SK-N-SH (cell line): ENCODE results near the gene CTXND1. TPM values are rescaled to one million over a fixed set of nuclear protein-coding genes. Genes with fewer than 3 reads are reported as not detected.

Source experiments
- CTCF ChIA-PET: fragments of 300-600, 350-600 bp; formaldehyde crosslinking; extraction: SDS; loops from one replicate; lab custom pipeline; 2021; lab: Yijun Ruan, JAX
- POLR2A ChIA-PET: fragments of 350-600 bp; sonication (Branson Sonifier 250); formaldehyde crosslinking; extraction: SDS; loops from one replicate; lab custom pipeline; 2020; ENCODE audit warnings: antibody characterized with exemption, inconsistent platforms; lab: Yijun Ruan, JAX
- DNase-seq: peaks from one replicate; pipeline ENCODE4 v3.0.0; 2012
- H2AFZ ChIP-seq: fragments of 200-600 bp; sonication (generic); 2 replicates; pipeline ENCODE4 v1.8.1; 2016; ENCODE audit warnings: antibody characterized with exemption, mild to moderate bottlenecking, low read depth
- H3F3A ChIP-seq: fragments of 200-600 bp; sonication (generic); replicated peaks from 2 replicates; pipeline ENCODE3; 2016; ENCODE audit warnings: antibody characterized with exemption, mild to moderate bottlenecking; ENCODE audit not compliant: insufficient read depth
- H3K27ac ChIP-seq, 2 experiments: fragments of 200-500 bp in 1 of 2; fragments of 200-600 bp in 1 of 2; sonication (Bioruptor generic) in 1 of 2; sonication (generic), shearing (Covaris generic) in 1 of 2; 2 replicates each; pipeline versions ENCODE4 v1.5.1 to v1.6.1; 2014 to 2016; ENCODE audit warnings: low read depth in 2 of 2, inconsistent platforms in 1 of 2, low read length in 1 of 2, mild to moderate bottlenecking in 1 of 2, mixed read lengths in 1 of 2
- H3K27me3 ChIP-seq: fragments of 200-600 bp; sonication (generic), shearing (Covaris generic); 2 replicates; pipeline ENCODE4 v1.6.1; 2016; ENCODE audit warnings: mixed run types; ENCODE audit not compliant: insufficient read depth
- H3K36me3 ChIP-seq, 2 experiments: fragments of 200-500 bp in 1 of 2; fragments of 200-600 bp in 1 of 2; sonication (Bioruptor generic) in 1 of 2; sonication (generic) in 1 of 2; replicated peaks in 1 of 2; 2 replicates each; pipeline versions ENCODE3 to v1.5.1; 2014 to 2016; ENCODE audit warnings: low read length in 1 of 2, mild to moderate bottlenecking in 1 of 2; ENCODE audit not compliant: insufficient read depth in 2 of 2, control insufficient read depth in 1 of 2
- H3K4me1 ChIP-seq, 2 experiments: fragments of 200-500 bp in 1 of 2; fragments of 200-600 bp in 1 of 2; sonication (Bioruptor generic) in 1 of 2; sonication (generic), shearing (Covaris generic) in 1 of 2; 2 replicates each; pipeline versions ENCODE4 v1.5.1 to v1.6.1; 2014 to 2016; ENCODE audit warnings: low read depth in 1 of 2, low read length in 1 of 2, mixed run types in 1 of 2; ENCODE audit not compliant: insufficient read depth in 2 of 2, control insufficient read depth in 1 of 2
- H3K4me2 ChIP-seq: fragments of 200-600 bp; sonication (generic), shearing (Covaris generic); 2 replicates; pipeline ENCODE4 v1.6.1; 2017; ENCODE audit warnings: mixed run types
- H3K4me3 ChIP-seq, 2 experiments: fragments of 200-500 bp in 1 of 2; fragments of 200-600 bp in 1 of 2; sonication (Bioruptor generic) in 1 of 2; sonication (generic), shearing (Covaris generic) in 1 of 2; 2 replicates each; pipeline versions ENCODE4 v1.5.1 to v1.8.1; 2014 to 2016; ENCODE audit warnings: low read depth in 2 of 2, inconsistent platforms in 1 of 2, low read length in 1 of 2, mild to moderate bottlenecking in 1 of 2, mixed read lengths in 1 of 2, moderate library complexity in 1 of 2
- H3K79me2 ChIP-seq: fragments of 200-600 bp; sonication (generic); 2 replicates; pipeline ENCODE4 v1.8.1; 2017; ENCODE audit warnings: mild to moderate bottlenecking; ENCODE audit not compliant: insufficient read depth
- H3K9ac ChIP-seq: fragments of 200-600 bp; sonication (generic); 2 replicates; pipeline ENCODE4 v1.6.1; 2017; ENCODE audit warnings: mixed run types
- H3K9me2 ChIP-seq: fragments of 200-600 bp; sonication (generic); 2 replicates; pipeline ENCODE4 v1.6.1; 2017; ENCODE audit warnings: mixed run types
- H3K9me3 ChIP-seq: fragments of 200-600 bp; sonication (generic); 2 replicates; pipeline ENCODE4 v1.6.1; 2017; ENCODE audit warnings: mixed run types, mild to moderate bottlenecking, moderate library complexity
- H4K20me1 ChIP-seq: fragments of 200-600 bp; sonication (generic); 2 replicates; pipeline ENCODE4 v1.6.1; 2017; ENCODE audit warnings: mild to moderate bottlenecking, mixed run types; ENCODE audit not compliant: insufficient read depth
- ELF1 ChIP-seq: IDR thresholded peaks from 2 replicates; pipeline ENCODE4 v1.4.0; 2012
- EP300 ChIP-seq, 2 experiments: IDR thresholded peaks; 2 replicates each; pipeline versions ENCODE4 v1.4.0 to v1.6.1; 2012; ENCODE audit warnings: borderline replicate concordance in 1 of 2, low read depth in 1 of 2, low read length in 1 of 2
- FOSL2 ChIP-seq: IDR thresholded peaks from 2 replicates; pipeline ENCODE4 v1.4.0; 2012; ENCODE audit warnings: low read depth, mild to moderate bottlenecking, moderate library complexity, borderline replicate concordance
- FOXM1 ChIP-seq: IDR thresholded peaks from 2 replicates; pipeline ENCODE4 v1.4.0; 2012; ENCODE audit warnings: low read depth, mild to moderate bottlenecking
- JUND ChIP-seq: IDR thresholded peaks from 2 replicates; pipeline ENCODE4 v1.4.0; 2012
- MAX ChIP-seq: IDR thresholded peaks from 2 replicates; pipeline ENCODE4 v1.4.0; 2012; ENCODE audit warnings: low read depth
- MEF2A ChIP-seq: IDR thresholded peaks from 2 replicates; pipeline ENCODE4 v1.4.0; 2012; ENCODE audit warnings: low read depth, borderline replicate concordance
- MXI1 ChIP-seq: IDR thresholded peaks from 2 replicates; pipeline ENCODE4 v1.6.1; 2012; ENCODE audit warnings: mild to moderate bottlenecking, low read depth, low read length, improper control_type of control experiment
- NFIC ChIP-seq: IDR thresholded peaks from 2 replicates; pipeline ENCODE4 v1.4.0; 2012; ENCODE audit warnings: borderline replicate concordance
- NRF1 ChIP-seq: IDR thresholded peaks from 2 replicates; pipeline ENCODE4 v1.6.1; 2012; ENCODE audit warnings: low read depth, mild to moderate bottlenecking, low read length
- RCOR1 ChIP-seq: fragments of 150-350 bp; IDR thresholded peaks from 2 replicates; pipeline ENCODE4 v1.6.1; 2017; ENCODE audit warnings: antibody characterized with exemption, low read length
- REST ChIP-seq: IDR thresholded peaks from 2 replicates; pipeline ENCODE4 v1.6.1; 2012; ENCODE audit warnings: mild to moderate bottlenecking, low read depth, low read length, moderate library complexity
- RXRA ChIP-seq: IDR thresholded peaks from 2 replicates; pipeline ENCODE4 v1.4.0; 2012; ENCODE audit warnings: low read depth, mild to moderate bottlenecking, borderline replicate concordance
- SMC3 ChIP-seq: IDR thresholded peaks from 2 replicates; pipeline ENCODE4 v1.6.1; 2012; ENCODE audit warnings: low read depth, low read length, improper control_type of control experiment
- TAF1 ChIP-seq: IDR thresholded peaks from 2 replicates; pipeline ENCODE4 v1.6.1; 2012; ENCODE audit warnings: low read depth, mild to moderate bottlenecking, low read length, moderate library complexity, borderline replicate concordance
- TCF12 ChIP-seq: IDR thresholded peaks from 2 replicates; pipeline ENCODE4 v1.4.0; 2012
- USF1 ChIP-seq: IDR thresholded peaks from 2 replicates; pipeline ENCODE4 v1.4.0; 2012; ENCODE audit warnings: low read depth, borderline replicate concordance
- USF2 ChIP-seq: fragments of 150-350 bp; IDR thresholded peaks from 2 replicates; pipeline ENCODE4 v1.6.1; 2017; ENCODE audit warnings: antibody characterized with exemption, low read length, low read depth, borderline replicate concordance
- YY1 ChIP-seq: IDR thresholded peaks from 2 replicates; pipeline ENCODE4 v1.4.0; 2012; ENCODE audit warnings: low read depth, mild to moderate bottlenecking
- ZBTB33 ChIP-seq: IDR thresholded peaks from 2 replicates; pipeline ENCODE4 v1.4.0; 2012; ENCODE audit warnings: low read depth, borderline replicate concordance
- WGBS: methylation state at CpG from one replicate; pipeline ENCODE4 v1.1.6; 2017; ENCODE audit warnings: low lambda C conversion rate; 5-methylcytosine and 5-hydroxymethylcytosine counted together
- polyA plus RNA-seq, 3 experiments: library from polyadenylated mRNA; depleted of rRNA; stranded (reverse); fragments of >200 nt; gene quantifications; 2 replicates each; pipeline ENCODE4 v1.2.3, GENCODE V29; 2012

Gene CTXND1
- polyA plus RNA-seq, 1 of the 3 experiments (the other 2 are of a cell fraction): not detected

- no peaks in the 10 kb centered on the region for H3K79me2 ChIP-seq
- WGBS: 88% methylated on average over 8 of the region's 16 CpGs
- peaks cover 20 to 33% of the 10 kb centered on the region in 2 experiments for H3K36me3 ChIP-seq
- no peak overlapping the region for H2AFZ ChIP-seq
- no peak for DNase-seq
- H3K9me2 ChIP-seq: no peaks in the 10 kb centered on the region
- H3K4me1 ChIP-seq: peaks cover 0 to 6% of the 10 kb centered on the region in 2 experiments; a peak in 2 of 4 replicates
- peaks cover 10% of the 10 kb centered on the region for H3F3A ChIP-seq
- H3K9ac ChIP-seq: no peak overlapping the region
- no peaks in the 10 kb centered on the region for H3K9me3 ChIP-seq
- no peaks in the 10 kb centered on the region for H3K27me3 ChIP-seq
- no peak overlapping the region for H3K4me3 ChIP-seq
- no peak overlapping the region for H3K27ac ChIP-seq
- H3K4me2 ChIP-seq: peak overlapping the region; percentile 42; the same call in 1 of the 2 replicates
- TF ChIP-seq FOXM1 (no peak), REST (no peak), USF2 (no peak), RXRA (no peak), ELF1 (no peak), NRF1 (no peak), TAF1 (no peak), RCOR1 (no peak), SMC3 (no peak), FOSL2 (no peak)
- ChIA-PET POLR2A (no interaction called here), CTCF (no interaction called here)
- no peaks in the 10 kb centered on the region for H4K20me1 ChIP-seq
Observed at GRCh38 chr15:80179935-80180334, 72.1 kb downstream of the CTXND1 start.

- no peaks in the 10 kb centered on the region for H3K79me2 ChIP-seq
- H3K27ac ChIP-seq: peak overlapping the region in 1 of 2 experiments; percentile 59; a peak in 2 of 4 replicates
- WGBS: 53% methylated on average over 12 of the region's 17 CpGs
- ChIA-PET CTCF (no interaction called here), POLR2A (no interaction called here)
- no peak overlapping the region for H3K4me3 ChIP-seq
- DNase-seq: no peak
- H3K36me3 ChIP-seq: peaks cover 14 to 27% of the 10 kb centered on the region in 2 experiments
- H3F3A ChIP-seq: peaks cover 16% of the 10 kb centered on the region
- peaks cover 0 to 11% of the 10 kb centered on the region in 2 experiments; a peak in 2 of 4 replicates for H3K4me1 ChIP-seq
- H2AFZ ChIP-seq: no peak overlapping the region
- no peaks in the 10 kb centered on the region for H3K27me3 ChIP-seq
- no peaks in the 10 kb centered on the region for H3K9me3 ChIP-seq
- H4K20me1 ChIP-seq: no peaks in the 10 kb centered on the region
- peak overlapping the region; percentile 42; the same call in 1 of the 2 replicates for H3K4me2 ChIP-seq
- no peak overlapping the region for H3K9ac ChIP-seq
- no peaks in the 10 kb centered on the region for H3K9me2 ChIP-seq
- peak; percentile 84 for TF ChIP-seq MEF2A
- peak; percentile 90 for TF ChIP-seq FOSL2
- TF ChIP-seq MXI1: no peak
- TF ChIP-seq JUND: peak; percentile 60
- no peak for TF ChIP-seq YY1
- TF ChIP-seq TCF12: peak; percentile 38; the same call in 1 of the 2 replicates
- no peak for TF ChIP-seq USF1
- peak; percentile 31; the same call in 1 of the 2 replicates for TF ChIP-seq MAX
- TF ChIP-seq NFIC: peak; percentile 29; the same call in 1 of the 2 replicates
- peak in 1 of 2 experiments; percentile 34; a peak in 1 of 4 replicates for TF ChIP-seq EP300 (IDR thresholded peaks at IDR 0.05; ENCODE audit: borderline replicate concordance in 1 of 2, low read depth in 1 of 2, low read length in 1 of 2)
- no peak for TF ChIP-seq ZBTB33
Observed at GRCh38 chr15:80179025-80179759, 72.8 kb downstream of the CTXND1 start.
